GDM1 (cell line): ENCODE data around the gene SLC25A45.
"Not testable (repeated sequence)": the region's sequence is repeated elsewhere in the genome, so short reads cannot be mapped to it uniquely, and the experiment has no call there.

Experiments
- DNase-seq: peaks from one replicate; lab custom pipeline; 2025; lab: John Stamatoyannopoulos, UW

The SLC25A45 gene

DNA sequence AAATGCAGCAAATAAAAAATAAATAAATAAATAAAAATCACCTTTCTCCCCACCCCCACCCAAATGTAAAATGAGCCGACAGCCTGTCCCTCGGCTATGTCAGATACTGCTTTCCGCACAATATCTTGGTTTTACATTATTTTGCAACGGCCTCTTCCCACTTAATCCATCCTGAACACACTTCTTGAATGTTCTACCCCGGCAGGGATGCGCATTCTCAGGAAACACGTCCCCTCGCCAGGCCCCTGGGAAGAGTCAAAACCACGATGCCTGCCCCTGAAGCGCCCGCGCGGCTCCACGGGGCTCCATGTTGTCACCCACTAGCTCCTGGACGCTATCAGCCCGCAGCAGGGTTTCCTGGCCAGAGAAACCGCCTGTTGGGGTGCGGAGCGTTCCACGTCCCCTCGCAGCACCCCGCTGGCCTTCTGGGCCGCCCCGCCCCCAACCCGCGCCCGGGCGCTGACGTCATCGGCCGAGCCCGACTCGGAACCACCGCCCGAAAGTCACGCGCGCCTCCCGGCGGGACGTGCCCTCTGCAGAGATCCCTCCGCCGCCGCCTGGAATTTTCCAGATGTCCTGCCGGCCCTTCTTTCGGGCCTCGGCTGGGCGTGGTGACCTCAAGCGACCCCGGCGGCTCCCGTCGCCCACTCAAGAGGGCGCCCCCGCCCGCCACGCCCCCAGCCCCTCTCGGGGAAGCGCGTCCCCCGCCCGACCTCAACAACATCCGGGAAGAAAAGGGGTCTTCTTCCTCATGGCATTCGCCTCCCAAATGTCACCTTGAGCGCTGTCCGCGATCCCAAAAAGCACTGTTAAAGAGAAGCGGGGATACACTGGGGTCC is 39.6 kb upstream of the SLC25A45 start:
- peak; percentile 94 for DNase-seq

DNA sequence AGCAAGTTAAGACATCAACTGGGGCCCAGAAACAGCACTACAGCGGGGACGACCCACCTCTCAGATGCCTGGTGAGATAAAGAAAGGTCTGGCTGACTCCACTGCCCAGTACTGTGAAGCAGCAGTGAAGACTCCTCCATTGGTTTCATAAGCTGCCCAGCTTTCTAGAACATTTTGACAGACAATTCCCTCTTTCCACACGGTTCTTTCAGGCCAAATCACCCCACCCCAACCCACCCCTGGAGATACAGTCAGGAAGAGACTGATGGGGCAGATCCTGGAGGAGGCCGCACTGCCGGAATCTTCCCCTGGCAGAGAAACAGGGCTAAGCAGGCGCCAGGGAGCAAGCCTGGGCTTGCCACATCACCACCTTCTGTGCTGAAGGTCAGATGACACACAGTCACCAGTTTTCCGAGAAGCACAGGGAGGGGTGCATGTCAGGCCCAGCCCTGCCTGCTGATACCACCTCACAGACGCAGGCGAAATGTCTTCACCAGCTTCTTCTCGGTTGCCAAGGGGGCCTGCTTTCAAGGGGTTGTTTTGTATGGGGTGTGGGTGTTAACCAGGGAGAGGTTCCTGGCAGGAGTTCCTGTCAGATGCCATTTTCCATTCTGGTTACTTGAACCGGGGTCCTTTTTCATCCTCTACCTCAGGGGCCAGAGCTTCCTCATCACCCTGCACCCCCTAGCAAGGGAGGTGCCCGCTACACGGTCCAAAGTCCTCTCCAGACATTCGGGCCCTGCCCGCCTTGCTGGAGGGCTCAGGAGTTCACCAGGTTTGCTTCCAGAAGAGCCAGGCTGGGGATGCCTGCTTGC is 38.7 kb upstream of the SLC25A45 start:
- peak; percentile 78 for DNase-seq

DNA sequence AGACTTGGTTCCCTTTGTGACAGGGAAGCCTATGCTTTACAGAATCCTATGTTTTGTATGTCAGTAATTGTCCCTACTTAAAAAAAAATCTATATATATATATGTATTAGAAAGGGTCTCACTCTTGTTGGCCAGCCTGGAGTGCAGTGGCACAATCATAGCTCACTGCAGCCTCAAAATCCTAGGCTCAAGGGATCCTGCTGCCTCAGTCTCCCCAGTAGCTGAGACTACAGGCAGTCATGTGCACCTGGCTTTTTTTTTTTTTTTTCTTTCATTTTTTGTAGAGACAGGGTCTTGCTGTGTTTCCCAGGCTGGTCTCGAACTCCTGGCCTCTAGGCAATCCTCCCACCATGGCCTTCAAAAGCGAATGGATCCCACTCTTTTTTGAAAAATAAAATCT is 38.1 kb upstream of the SLC25A45 start:
- DNase-seq: no peak

DNA sequence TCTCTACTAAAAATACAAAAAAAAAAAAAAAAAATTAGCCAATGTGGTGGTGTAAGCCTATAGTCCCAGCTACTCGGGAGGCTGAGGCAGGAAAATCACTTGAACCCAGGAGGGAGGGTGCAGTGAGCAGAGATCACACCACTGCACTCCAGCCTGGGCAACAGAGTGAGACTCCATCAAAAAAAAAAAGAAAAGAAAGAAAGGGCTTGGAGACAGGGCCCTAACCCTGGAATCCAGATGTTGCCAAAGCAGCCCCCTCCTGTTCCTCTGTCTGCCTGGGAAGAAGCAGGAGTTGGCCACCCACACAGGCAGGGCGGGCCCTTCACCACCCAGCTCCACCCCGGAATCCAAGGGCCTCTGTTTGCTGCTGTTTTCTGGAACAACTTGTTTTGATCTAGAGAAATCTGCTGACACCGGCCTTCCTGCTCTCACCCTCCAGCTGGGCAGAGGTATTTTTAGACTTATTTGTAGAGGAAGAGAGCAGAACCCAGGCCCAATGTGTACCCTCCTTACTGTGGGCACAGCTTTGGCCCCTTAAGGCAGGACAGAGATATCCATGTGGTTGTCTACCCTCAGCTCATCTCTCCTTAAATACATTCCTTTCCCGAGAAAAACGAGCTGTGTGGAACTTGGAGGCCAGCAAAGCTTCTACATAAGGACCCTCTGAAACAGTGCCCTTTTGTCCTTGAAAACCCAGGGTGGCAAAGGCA is 37.5 kb upstream of the SLC25A45 start:
- DNase-seq: peak; percentile 60

DNA sequence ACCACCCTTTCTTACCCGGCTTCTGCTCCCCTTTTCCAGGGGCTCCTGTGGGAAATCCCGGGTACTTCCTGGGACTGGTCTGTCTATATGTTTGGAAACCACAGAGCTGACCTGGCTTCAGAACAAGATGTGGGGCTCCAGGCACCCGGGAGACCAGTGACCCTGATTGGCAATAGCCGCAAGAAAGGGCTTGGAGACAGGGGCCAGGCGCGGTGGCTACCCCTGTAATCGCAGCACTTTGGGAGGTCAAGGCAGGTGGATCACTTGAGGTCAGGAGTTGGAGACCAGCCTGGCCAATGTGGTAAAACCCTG is 37.0 kb upstream of the SLC25A45 start:
- no peak for DNase-seq

DNA sequence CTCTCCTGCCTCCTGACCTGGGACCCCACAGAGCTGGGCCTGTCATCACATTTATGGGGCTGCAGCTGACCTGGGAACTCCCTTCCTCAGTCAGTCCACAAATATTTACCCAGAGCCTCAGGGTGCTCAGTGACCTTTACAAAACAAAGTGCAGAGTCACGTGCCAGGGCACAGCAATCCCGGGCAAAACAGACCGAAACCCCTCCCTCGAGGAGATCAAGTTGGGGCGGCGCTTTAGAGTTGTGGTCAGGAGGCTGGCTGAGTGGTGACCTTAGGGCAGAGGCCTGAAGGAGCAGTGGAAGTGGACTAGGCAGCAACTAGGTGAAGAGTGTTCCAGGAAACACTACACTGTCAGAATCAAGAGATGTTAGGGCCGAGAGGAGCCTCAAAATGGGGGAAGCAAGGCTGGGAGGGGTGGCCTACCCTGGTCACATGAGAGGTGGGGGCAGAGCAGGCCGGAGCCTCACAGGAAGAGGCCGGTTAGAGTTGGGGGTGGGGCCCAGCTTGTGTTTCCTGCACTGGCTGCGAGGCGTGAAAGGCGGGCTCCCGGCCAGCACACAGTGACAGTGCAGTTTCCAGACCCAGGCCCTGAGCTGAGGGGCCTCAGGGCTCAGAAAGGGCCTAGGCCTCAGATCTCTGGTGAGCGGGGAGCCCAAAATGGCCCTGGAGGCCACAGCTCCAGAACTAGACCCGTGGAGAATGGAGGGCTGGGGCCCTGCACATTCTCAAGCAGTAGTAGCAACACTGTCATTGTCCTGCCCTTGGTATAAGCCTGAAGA is 36.4 kb upstream of the SLC25A45 start:
- peak; percentile 99 for DNase-seq

DNA sequence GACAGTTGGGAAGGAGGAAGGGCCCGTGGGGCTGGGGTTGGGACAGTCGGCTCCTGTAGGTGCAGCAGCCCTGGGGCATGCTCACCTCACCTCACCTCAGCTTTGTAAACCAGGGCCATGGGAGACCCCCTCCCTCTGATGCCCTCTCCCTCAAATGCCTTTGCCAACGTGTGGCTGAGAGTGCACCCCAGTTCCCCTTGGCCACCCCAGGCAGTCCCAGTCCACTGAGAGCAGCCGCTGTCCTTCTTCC is 35.9 kb upstream of the SLC25A45 start:
- no peak for DNase-seq

DNA sequence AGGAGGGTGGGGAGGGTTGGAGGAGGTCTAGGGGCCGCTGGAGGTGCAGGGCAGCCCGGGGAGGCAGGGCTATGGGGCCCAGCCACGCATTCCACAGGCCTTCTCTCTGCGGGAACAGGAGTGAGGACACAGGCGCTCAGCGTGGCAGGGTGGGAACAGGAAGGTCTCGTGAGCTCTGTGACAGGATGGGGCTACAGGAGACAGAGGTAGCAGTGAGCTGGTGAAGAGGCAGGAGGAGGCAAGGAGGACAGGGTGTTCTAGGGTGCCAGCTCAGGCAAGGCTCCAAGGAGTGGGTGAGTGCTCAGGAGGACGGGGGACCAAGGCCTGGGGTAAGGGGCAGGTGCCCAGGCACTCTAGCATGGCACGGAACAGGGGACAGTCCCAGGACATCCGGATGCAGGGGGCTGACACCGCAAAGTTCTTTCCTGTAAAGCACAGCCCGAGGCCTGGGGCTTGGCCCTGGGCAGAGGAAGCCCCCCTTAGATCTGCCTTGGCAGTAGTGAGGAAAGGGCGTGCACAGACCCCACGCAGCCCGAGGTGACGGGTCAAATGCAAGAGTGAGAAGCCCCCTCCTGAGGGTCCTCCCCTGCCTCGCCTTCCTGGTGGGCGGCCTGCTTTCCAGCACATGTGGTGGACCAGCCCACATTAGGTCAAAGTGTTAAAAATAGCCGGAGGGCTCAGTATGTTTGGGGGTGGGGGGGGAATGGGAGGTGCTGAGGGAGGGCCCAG is 35.4 kb upstream of the SLC25A45 start:
- peak; percentile 37 for DNase-seq

DNA sequence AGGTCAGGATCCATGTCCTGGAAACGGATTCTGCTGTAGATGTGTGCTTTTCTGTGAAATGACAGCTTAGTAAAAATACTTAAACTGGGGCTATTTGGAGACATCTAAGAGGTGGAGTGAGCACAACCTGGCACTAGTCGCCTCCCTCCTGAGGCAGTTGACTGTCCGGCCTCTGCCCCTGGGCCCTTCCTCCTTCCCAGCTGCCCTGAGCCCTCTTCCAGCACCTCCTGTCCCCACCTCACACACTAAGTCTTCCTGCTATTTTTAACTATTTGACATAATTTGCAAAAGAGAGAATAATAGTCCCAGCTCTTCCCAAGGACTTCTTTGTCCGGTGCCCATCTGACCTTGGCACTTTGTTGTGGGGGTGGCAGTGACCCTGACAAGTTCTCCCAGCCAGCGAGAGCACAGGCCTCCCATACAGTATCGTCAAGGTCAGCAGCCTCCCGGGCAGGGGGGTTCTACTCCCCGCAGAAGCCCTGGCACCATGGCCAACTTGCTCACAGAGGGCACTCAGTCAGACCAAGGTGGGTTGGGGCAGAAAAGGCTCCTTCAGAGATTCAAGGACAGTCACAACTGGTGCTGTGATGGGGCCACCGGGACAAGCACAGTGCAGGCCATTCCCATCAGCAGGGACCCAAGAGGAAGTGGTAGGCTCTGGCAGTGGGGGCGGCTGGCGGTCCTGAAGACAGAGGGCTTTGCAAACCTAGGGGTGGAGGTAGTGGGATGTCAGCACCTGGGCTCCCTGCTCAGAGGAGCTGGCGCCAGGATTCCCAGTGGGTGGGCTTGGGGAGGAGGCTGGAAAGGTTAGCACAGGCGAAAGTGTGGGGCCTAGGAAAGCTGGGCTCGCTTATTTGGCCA is 34.6 kb upstream of the SLC25A45 start:
- peak; percentile 20 for DNase-seq

DNA sequence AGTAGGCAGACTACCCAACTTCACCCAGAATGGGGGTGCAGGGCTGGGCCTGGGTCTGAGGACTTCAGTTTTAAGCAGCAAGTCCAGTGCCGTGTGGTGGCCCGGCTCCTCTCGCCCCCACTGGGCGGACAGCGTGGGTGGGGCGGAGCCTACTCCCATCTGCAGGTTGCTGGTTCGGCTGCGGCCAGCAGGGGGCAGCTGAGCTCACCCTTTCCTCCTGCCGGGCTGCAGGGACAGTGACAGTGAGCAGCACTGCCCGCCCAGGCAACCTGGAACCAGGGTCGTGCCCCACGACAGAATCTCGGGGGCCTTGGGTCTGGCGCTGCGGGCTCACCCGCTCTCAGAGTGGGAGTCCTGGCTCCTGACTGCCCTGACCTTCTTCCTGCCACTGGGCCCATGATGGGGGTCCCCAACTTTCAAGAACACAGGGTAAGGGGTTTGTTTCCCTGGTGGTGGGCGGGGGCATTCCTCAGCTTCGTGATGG is 33.9 kb upstream of the SLC25A45 start:
- DNase-seq: peak; percentile 77

DNA sequence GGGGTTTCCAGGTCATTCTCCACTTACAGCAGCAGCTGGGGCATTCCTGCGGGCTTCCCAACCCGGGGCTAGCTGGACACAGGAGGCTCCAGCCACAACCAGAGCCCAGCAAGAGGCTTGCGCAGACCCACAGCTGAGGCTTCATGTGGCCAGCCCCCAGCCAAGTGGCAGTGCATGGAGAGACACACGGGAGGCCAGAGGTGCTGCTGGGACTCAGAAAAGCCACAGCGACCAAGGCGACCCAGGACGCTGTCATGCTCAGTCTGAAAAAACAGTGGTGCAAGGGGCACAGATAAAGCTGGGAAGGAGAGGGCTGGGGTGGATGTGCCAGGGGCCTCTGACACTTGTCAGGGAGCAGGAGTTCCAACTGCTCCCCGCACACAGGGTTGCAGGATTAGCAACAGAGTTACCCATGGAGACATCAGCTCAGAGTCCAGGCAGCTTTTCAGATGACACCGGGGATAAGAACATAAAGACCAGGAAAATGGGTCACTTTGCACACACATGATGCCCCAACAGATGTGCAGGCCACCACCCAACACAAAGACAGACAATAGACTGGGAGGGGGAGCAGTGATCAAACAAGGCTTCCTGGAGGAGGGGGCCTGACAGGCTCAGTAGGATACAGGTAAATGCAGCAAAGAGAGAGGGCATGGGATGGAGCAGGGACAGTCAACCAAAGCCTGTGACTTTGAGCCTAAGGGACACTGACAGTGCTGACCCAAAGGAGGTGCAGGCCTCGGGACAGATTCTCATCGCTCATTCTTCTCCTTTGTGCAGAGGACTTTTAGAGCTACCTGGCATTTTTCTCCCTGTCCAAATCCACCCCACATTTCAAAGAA is 33.3 kb upstream of the SLC25A45 start:
- DNase-seq: no peak

DNA sequence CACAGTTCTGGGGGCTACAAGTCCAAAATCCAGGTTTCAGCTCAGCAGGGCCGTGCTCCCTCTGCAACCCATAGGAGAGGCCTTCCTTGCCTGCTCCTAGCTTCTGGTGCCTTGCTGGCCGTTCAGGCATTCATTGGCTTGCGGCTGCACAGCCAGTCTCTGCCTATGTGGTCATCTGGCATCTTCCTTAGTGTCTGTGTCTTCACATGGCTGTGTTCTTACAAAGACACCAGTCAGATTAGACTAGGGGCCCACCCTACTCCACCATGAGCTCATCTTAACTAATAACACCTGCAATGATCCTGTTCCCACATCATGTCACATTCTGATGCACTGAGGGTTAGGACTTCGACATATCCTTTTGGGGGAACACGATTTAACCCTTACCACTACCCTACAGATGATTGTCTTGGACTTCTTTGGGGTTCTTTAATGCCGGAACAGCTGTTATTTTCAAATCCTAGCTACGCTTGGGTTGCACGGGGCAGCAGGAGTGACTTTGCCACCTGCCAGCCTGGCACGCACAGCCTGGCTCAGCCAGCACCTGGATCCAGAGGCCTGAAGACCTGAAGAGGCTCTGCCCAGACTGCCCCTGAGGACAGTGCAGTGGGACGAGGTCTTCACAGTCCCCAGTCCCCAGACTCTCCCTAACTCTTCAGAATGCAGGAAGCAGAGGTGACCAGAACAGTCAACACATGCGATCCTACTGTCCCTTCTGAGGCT is 32.5 kb upstream of the SLC25A45 start:
- DNase-seq: no peak

DNA sequence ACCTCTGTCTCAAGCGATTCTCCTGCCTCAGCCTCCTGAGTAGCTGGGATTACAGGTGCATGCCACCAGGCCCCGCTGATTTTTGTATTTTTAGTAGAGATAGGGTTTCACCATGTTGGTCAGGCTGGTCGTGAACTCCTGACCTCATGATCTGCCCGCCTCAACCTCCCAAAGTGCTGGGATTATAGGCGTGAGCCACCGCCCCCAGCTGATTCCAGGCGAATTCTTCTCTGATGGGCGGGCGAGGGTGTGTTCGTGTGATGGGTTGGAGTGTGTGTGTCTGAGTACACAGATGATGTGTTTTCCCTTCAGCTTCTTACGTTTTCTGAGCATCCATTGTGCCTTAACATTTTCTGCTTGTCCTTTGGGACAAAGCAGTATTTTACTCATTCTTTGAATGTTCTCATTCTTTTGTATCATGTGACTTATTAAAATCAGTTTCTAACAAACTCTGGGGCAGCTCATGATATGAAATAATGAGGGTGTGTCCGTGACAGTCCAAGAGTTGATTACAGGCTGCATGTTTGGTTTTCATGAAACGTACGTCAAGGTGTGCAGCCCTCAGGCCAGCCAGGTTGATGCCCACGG is 30.7 kb upstream of the SLC25A45 start:
- not testable (repeated sequence) for DNase-seq

DNA sequence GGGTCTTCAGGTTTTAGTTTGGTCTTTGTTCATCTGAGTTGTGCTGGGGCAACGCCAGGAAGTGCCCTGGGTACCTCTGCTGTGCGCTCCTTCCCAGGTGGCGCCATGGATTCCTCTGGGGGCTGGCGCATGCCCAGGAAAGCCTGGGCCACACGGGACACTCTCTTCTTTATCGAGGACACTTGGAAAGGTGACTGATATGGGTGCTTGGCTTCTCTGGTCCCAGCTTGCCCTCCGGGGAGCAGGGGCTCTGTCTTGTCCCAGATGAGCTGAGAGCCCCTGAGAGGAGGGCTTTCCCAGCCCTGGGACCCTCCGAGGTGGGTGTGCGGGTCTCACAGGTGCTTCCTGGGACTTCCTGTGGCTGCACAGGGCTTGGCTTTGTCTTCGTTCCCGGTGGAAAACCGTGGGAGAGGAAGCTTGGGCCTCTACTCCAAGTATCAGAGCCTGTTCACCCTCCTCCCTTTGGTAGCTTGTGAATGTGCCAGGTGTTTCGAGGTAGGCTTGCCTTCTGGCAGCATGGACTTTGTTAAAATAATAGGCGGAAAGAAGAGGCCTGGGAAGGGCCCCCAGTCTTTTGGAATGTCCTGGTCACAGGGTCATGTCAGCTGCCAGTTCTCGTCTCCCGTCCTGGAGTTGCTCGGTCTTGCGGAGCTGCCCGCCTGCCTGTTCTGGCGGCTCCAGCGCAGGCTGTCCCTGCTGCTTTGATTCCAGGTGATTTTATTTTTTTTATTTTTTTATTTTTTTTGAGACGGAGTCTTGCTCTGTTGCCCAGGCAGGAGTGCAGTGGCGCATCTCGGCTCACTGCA is 30.0 kb upstream of the SLC25A45 start:
- DNase-seq: no peak

DNA sequence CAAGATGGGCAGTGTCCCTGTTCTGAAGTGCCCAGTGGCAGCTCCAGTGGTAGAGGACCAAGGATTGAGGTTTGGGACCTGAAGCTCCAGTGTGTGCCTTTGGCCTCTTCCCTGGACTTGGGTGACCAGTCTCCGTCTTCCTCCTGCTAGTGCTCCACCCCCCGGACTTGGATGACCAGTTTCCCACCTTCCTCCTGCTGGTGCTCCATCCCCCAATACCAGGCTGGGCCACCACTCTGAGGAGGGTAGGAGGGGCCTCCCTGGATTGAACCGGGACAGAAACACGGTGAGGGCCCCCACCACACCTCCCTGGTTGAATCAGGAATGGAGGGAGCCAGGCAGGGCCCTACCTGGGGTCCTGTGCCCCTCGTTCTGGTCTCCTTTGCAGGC is 29.2 kb upstream of the SLC25A45 start:
- DNase-seq: no peak

DNA sequence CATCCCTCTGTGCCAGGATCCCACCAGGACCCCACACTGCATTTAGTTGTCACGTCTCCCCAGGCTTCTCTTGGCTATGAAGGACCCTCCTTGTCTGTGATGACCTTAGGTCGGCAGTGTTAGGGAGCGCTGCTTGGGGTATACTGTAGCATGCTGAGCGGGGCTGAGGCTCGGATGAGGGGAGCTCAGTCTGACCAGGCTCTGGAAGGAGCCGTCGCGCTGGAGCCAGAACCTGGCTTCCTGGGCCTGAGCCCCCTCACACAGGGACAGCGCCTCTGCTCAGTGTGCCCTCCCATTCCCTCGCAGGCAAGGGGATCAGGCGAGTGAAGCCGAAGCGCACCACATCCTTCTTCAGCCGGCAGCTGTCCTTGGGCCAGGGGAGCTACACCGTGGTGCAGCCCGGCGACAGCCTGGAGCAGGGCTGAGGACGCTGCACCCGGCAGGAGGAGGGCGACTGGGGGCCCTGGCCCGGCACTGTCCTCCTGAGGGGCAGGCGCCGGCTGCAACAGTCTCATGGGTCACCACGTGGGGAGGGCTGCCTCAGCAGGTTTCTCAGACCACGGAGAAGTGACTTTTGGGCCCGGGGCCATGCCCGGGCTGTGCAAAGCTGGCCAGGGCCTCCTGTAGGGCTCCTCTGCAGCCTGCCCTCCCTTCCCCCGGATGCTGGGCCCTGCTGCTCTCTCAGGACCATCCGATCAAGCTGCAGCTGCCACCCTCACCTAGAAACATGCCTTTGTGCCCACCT is 28.7 kb upstream of the SLC25A45 start:
- DNase-seq: no peak
